Neural progenitor cell (in vitro differentiated cells): Measurements from ENCODE around the gene SUDS3. TPM values are rescaled to one million over a fixed set of nuclear protein-coding genes. Genes with fewer than 3 reads are reported as not detected.

Experiments
- DNase-seq: peaks from one replicate; pipeline ENCODE4 v3.0.0-alpha.2; 2016; ENCODE audit warnings: low spot score
- H2AFZ ChIP-seq: fragments of 200-600 bp; sonication (generic); replicated peaks from 2 replicates; pipeline ENCODE4 v1.6.1; 2016; ENCODE audit warnings: antibody characterized with exemption
- H3F3A ChIP-seq: fragments of 200-600 bp; sonication (generic); 2 replicates; pipeline ENCODE4 v1.6.1; 2016; ENCODE audit warnings: antibody characterized with exemption, low read depth
- H3K27ac ChIP-seq: fragments of 200-600 bp; sonication (generic); 2 replicates; pipeline ENCODE4 v1.5.1; 2016; ENCODE audit warnings: mild to moderate bottlenecking
- H3K27me3 ChIP-seq: fragments of 200-600 bp; sonication (generic); 2 replicates; pipeline ENCODE4 v1.6.1; 2016; ENCODE audit warnings: mild to moderate bottlenecking, moderate library complexity
- H3K36me3 ChIP-seq: fragments of 200-600 bp; sonication (generic); 2 replicates; pipeline ENCODE4 v1.5.1; 2016
- H3K4me1 ChIP-seq: fragments of 200-600 bp; sonication (generic); 2 replicates; pipeline ENCODE4 v1.6.1; 2016; ENCODE audit warnings: mixed run types
- H3K4me2 ChIP-seq: fragments of 200-600 bp; sonication (generic); 2 replicates; pipeline ENCODE4 v1.6.1; 2016
- H3K4me3 ChIP-seq: fragments of 200-600 bp; sonication (generic); 2 replicates; pipeline ENCODE4 v1.5.1; 2016
- H3K79me2 ChIP-seq: fragments of 200-600 bp; sonication (generic); 2 replicates; pipeline ENCODE4 v1.6.1; 2016; ENCODE audit warnings: low read depth
- H3K9ac ChIP-seq: fragments of 200-600 bp; sonication (generic); 2 replicates; pipeline ENCODE4 v1.6.1; 2016
- H3K9me3 ChIP-seq: fragments of 200-600 bp; sonication (generic); 2 replicates; pipeline ENCODE4 v1.5.1; 2016; ENCODE audit warnings: low read depth
- H4K20me1 ChIP-seq: fragments of 200-600 bp; sonication (generic); 2 replicates; pipeline ENCODE4 v1.6.1; 2016; ENCODE audit warnings: low read depth
- H3K27ac Mint-ChIP-seq: 3 replicates; pipeline ENCODE4 v1.8.0; 2021; ENCODE audit warnings: mixed read lengths
- H3K27me3 Mint-ChIP-seq: 2 replicates; pipeline ENCODE4 v1.8.0; 2022; ENCODE audit warnings: low read depth, mild to moderate bottlenecking, inconsistent platforms, moderate library complexity, mixed read lengths; ENCODE audit not compliant: insufficient read depth
- H3K36me3 Mint-ChIP-seq: 3 replicates; pipeline ENCODE4 v1.8.0; 2021; ENCODE audit warnings: mixed read lengths
- H3K4me1 Mint-ChIP-seq: 3 replicates; pipeline ENCODE4 v1.8.0; 2021; ENCODE audit warnings: mixed read lengths
- H3K4me3 Mint-ChIP-seq: 3 replicates; pipeline ENCODE4 v1.8.0; 2021; ENCODE audit warnings: mild to moderate bottlenecking, moderate library complexity, mixed read lengths
- H3K9me3 Mint-ChIP-seq: 3 replicates; pipeline ENCODE4 v1.8.0; 2020; ENCODE audit warnings: mixed read lengths
- EZH2 ChIP-seq: fragments of 200-600 bp; sonication (generic); IDR thresholded peaks from 2 replicates; pipeline ENCODE4 v1.6.1; 2017; ENCODE audit warnings: antibody characterized with exemption, mild to moderate bottlenecking, moderate library complexity
- EZH2phosphoT487 ChIP-seq: fragments of 200-600 bp; sonication (generic); IDR thresholded peaks from 2 replicates; pipeline ENCODE4 v1.6.1; 2017; ENCODE audit warnings: antibody characterized with exemption
- total RNA-seq: library from RNA; depleted of rRNA; stranded (reverse); fragments of >200 nt; gene quantifications from 2 replicates; pipeline ENCODE4 v1.2.3, GENCODE V29; 2015; ENCODE audit warnings: low replicate concordance
- TF ChIP-seq, protein P1 (sequence below): fragments of 200-600 bp; sonication (generic); IDR thresholded peaks from 2 replicates; pipeline ENCODE4 v1.5.1; 2017; ENCODE audit warnings: antibody characterized with exemption, mild to moderate bottlenecking

SUDS3 gene
- total RNA-seq, 1 donor from 2014 or later = 64.3 TPM

DNA sequence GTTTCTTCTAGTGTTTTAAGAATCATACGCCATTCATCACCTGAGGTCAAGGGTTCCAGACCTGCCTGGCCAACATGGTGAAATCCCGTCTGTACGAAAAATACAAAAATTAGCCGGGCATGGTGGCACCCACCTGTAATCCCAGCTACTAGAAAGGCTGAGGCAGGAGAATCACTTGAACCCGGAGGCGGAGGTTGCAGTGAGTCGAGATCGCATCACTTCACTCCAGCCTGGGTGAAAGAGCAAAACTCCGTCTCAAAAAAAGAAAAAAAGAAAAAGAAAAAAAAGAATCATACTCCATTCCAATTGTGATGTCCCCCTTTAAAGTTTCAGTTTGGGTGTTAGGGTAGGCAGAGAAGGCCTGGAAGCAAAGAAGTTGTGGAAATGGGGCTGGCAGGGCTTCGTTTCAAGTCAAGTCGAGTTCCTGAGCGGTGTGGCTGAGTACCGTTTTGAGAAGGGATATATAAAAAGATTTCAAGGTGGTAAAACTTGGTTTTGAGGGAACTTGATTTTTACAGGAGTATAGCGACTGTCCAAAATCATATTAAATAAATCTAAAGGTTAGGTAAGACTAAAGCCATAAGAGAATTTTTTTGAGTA lies 2.1 kb upstream of the SUDS3 start:
- H3K4me3 Mint-ChIP-seq = peak overlapping the region; percentile 92
- H3K9me3 Mint-ChIP-seq = no peaks in the 10 kb centered on the region
- H3K4me1 ChIP-seq = peaks cover 12% of the 10 kb centered on the region
- peaks cover 33% of the 10 kb centered on the region for H3K4me1 Mint-ChIP-seq
- no peak overlapping the region for H3K9ac ChIP-seq
- peaks cover 22% of the 10 kb centered on the region for H3K27me3 Mint-ChIP-seq
- H3K27me3 ChIP-seq = peaks cover 26% of the 10 kb centered on the region
- peaks cover 9% of the 10 kb centered on the region for H3F3A ChIP-seq
- no peaks in the 10 kb centered on the region for H3K9me3 ChIP-seq
- H4K20me1 ChIP-seq = peaks cover 24% of the 10 kb centered on the region
- H3K4me2 ChIP-seq = no peak overlapping the region
- H3K79me2 ChIP-seq = peaks cover 28% of the 10 kb centered on the region
- H2AFZ ChIP-seq = no peak overlapping the region
- H3K4me3 ChIP-seq = no peak overlapping the region
- H3K27ac Mint-ChIP-seq = no peak overlapping the region
- no peaks in the 10 kb centered on the region for H3K36me3 Mint-ChIP-seq
- no peak for DNase-seq
- TF ChIP-seq EZH2 (no peak), EZH2phosphoT487 (no peak)
- TF ChIP-seq, protein P1, sequence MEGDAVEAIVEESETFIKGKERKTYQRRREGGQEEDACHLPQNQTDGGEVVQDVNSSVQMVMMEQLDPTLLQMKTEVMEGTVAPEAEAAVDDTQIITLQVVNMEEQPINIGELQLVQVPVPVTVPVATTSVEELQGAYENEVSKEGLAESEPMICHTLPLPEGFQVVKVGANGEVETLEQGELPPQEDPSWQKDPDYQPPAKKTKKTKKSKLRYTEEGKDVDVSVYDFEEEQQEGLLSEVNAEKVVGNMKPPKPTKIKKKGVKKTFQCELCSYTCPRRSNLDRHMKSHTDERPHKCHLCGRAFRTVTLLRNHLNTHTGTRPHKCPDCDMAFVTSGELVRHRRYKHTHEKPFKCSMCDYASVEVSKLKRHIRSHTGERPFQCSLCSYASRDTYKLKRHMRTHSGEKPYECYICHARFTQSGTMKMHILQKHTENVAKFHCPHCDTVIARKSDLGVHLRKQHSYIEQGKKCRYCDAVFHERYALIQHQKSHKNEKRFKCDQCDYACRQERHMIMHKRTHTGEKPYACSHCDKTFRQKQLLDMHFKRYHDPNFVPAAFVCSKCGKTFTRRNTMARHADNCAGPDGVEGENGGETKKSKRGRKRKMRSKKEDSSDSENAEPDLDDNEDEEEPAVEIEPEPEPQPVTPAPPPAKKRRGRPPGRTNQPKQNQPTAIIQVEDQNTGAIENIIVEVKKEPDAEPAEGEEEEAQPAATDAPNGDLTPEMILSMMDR = no peak
- no peak overlapping the region for H3K27ac ChIP-seq
- H3K36me3 ChIP-seq = no peaks in the 10 kb centered on the region

DNA sequence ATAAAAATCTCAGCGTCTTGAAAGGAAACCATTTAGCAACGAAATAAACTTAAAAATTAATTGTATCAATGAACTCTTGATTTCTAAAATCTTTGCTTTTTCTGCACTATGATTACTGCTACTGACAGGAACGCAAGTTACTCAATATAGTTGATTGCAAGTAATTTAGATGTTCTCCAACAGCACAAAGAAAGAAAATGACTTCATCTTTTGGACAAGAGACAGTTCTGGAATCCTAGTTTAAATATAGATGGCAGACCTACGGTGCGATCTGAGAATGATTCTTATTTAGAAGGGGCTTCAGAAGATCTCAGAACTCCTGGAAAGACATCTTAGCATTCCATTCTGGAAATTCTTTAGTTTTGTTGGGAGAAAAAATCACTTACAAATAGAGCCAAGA lies 1.4 kb upstream of the SUDS3 start:
- Histone ChIP-seq H3K36me3 (no peaks in the 10 kb centered on the region), H3K4me1 (peaks cover 12% of the 10 kb centered on the region), H3K27ac (no peak overlapping the region), H3K27me3 (peaks cover 25% of the 10 kb centered on the region), H3K9me3 (no peaks in the 10 kb centered on the region), H3K9ac (no peak overlapping the region), H4K20me1 (peaks cover 26% of the 10 kb centered on the region), H3K4me2 (no peak overlapping the region), H3K4me3 (no peak overlapping the region), H3K79me2 (peaks cover 34% of the 10 kb centered on the region), H2AFZ (no peak overlapping the region), H3F3A (peaks cover 9% of the 10 kb centered on the region)
- peaks cover 18% of the 10 kb centered on the region for H3K27me3 Mint-ChIP-seq
- TF ChIP-seq EZH2 (no peak), EZH2phosphoT487 (no peak)
- TF ChIP-seq, protein P1 = no peak
- DNase-seq = no peak
- no peaks in the 10 kb centered on the region for H3K9me3 Mint-ChIP-seq
- peak overlapping the region; percentile 45 for H3K4me3 Mint-ChIP-seq
- peaks cover 33% of the 10 kb centered on the region for H3K4me1 Mint-ChIP-seq
- no peak overlapping the region for H3K27ac Mint-ChIP-seq
- H3K36me3 Mint-ChIP-seq = peaks cover under 1% of the 10 kb centered on the region

DNA sequence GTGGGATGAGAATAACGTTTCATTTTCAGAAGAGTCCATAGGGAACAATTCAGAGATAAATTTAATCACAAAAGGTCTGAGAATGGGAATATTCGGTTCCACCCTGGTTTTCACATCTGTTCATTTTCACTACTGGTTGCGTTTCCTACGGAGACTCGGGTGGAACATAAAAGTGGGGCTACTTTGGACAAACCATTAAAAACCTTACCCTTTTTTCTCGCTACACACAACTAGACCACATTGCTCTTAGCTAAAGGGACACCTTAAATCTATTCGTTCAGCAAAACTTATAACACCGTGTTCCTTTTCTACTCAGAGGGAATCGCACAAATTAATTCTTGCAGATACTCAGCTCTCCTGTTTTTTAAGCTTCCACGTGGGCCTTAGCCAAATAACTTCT lies 1.0 kb upstream of the SUDS3 start:
- Histone ChIP-seq H3K9ac (no peak overlapping the region), H3K27ac (no peak overlapping the region), H3F3A (peaks cover 8% of the 10 kb centered on the region), H3K9me3 (no peaks in the 10 kb centered on the region), H3K36me3 (no peaks in the 10 kb centered on the region), H3K4me1 (peaks cover 12% of the 10 kb centered on the region), H3K4me2 (peak overlapping the region; percentile 95), H3K27me3 (peaks cover 21% of the 10 kb centered on the region), H3K4me3 (no peak overlapping the region), H3K79me2 (peaks cover 34% of the 10 kb centered on the region), H2AFZ (peak overlapping the region; percentile 97), H4K20me1 (peaks cover 26% of the 10 kb centered on the region)
- Mint-ChIP-seq H3K4me3 (peak overlapping the region; percentile 97), H3K36me3 (peaks cover 3% of the 10 kb centered on the region), H3K27me3 (peaks cover 15% of the 10 kb centered on the region), H3K9me3 (no peaks in the 10 kb centered on the region), H3K4me1 (peaks cover 33% of the 10 kb centered on the region), H3K27ac (no peak overlapping the region)
- DNase-seq = no peak
- TF ChIP-seq, protein P1 = no peak
- TF ChIP-seq EZH2 = no peak
- no peak for TF ChIP-seq EZH2phosphoT487
